Mesodermal cell (in vitro differentiated cells): ENCODE data around the gene PTPRN2.

Source experiments
- H3K27ac ChIP-seq: 2 replicates; pipeline ENCODE4 v1.7.0; 2013; ENCODE audit warnings: mild to moderate bottlenecking, low read depth, low read length, moderate library complexity; ENCODE audit not compliant: severe bottlenecking
- H3K36me3 ChIP-seq: 2 replicates; pipeline ENCODE4 v1.7.1; 2013; ENCODE audit warnings: mild to moderate bottlenecking, low read length, moderate library complexity; ENCODE audit not compliant: control insufficient read depth, insufficient read depth
- H3K4me1 ChIP-seq: one replicate; pipeline ENCODE4 v1.7.1; 2013; ENCODE audit warnings: mild to moderate bottlenecking, low read length; ENCODE audit not compliant: insufficient read depth, control insufficient read depth, poor library complexity, severe bottlenecking
- H3K4me3 ChIP-seq: 2 replicates; pipeline ENCODE4 v1.7.0; 2013; ENCODE audit warnings: low read length, control low read depth, mild to moderate bottlenecking; ENCODE audit not compliant: insufficient read depth, poor library complexity, severe bottlenecking; ENCODE audit errors: extremely low read depth
- H3K9me3 ChIP-seq: 2 replicates; pipeline ENCODE4 v1.7.1; 2013; ENCODE audit warnings: mild to moderate bottlenecking, low read length, moderate library complexity; ENCODE audit not compliant: control insufficient read depth
- WGBS, 2 experiments: methylation state at CpG; one replicate each; pipeline ENCODE4 v1.1.5; 2013; ENCODE audit warnings: missing lambda C conversion rate in 2 of 2; ENCODE audit not compliant: insufficient coverage in 2 of 2; 5-methylcytosine and 5-hydroxymethylcytosine counted together

The PTPRN2 gene

GRCh38 chr7:158317238-158318205, 270.1 kb downstream of the PTPRN2 start:
- 89 to 91% methylated on average over 51 to 58 of the region's 59 CpGs for WGBS, 2 experiments
- Histone ChIP-seq H3K4me3 (no peak overlapping the region), H3K4me1 (no peaks in the 10 kb centered on the region), H3K36me3 (no peaks in the 10 kb centered on the region), H3K27ac (no peak overlapping the region), H3K9me3 (peaks cover 68% of the 10 kb centered on the region)

DNA sequence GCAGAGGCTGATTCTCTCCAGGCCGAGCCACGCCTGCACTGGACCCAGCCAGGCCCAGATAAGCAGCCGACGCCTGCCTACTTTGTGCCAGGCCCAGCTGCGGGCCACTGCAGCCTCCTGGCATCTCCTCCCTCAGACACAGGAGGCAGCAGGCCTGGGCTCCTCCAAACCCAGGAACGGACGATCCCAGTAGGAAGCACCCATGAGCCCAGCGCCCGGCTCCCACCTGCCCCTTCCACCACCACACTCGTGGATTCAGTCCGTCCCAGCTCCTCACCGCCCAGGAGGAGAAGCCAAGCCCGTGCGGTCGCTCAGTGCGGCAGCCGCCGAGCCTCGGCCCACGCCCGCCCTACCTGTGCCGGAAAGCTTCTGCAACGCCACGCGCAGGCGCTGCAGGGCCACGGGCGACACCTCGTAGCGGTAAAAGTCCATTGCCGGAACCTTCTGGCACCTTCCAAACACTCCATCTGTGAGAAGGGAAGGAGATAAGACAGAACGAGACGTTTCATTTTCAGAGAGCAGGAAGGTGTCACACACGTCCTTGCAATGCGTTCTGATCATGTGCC, 271.1 kb downstream of the PTPRN2 start:
- Histone ChIP-seq H3K9me3 (peaks cover 68% of the 10 kb centered on the region), H3K27ac (no peak overlapping the region), H3K4me1 (no peaks in the 10 kb centered on the region), H3K4me3 (no peak overlapping the region), H3K36me3 (no peaks in the 10 kb centered on the region)
- 86% methylated on average over 24 to 33 of the region's 35 CpGs for WGBS, 2 experiments

DNA sequence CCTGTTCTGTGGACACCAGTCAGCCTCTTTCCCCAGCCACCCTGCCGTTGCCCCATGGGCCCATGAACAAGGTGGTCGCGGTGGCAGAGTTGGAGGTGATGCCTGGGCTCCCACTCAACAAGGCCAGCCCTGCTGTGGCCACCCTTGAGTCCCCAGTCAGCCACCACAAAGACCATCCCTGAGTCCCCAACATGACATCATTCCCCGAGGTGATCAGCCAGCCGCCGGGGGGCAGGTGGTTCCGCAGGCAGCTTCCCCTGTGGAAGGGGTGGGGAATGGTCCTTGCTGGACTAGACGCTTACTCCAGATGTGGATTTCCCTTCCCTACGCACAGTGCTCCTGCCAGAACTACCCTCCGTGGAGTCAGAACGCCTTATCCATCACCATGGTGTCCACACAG, 271.7 kb downstream of the PTPRN2 start:
- no peaks in the 10 kb centered on the region for H3K36me3 ChIP-seq
- H3K27ac ChIP-seq, result no peak overlapping the region
- no peak overlapping the region for H3K4me3 ChIP-seq
- H3K4me1 ChIP-seq, result no peaks in the 10 kb centered on the region
- 86 to 95% methylated on average over 4 to 7 of the region's 11 CpGs for WGBS, 2 experiments
- H3K9me3 ChIP-seq, result peaks cover 69% of the 10 kb centered on the region

GRCh38 chr7:158315326-158315725, 272.3 kb downstream of the PTPRN2 start:
- H3K4me3 ChIP-seq, result no peak overlapping the region

GRCh38 chr7:158314394-158314793, 273.2 kb downstream of the PTPRN2 start:
- WGBS, 2 experiments, result 79 to 84% methylated on average over 11 of the region's 15 CpGs
- Histone ChIP-seq H3K9me3 (peaks cover 83% of the 10 kb centered on the region), H3K4me1 (no peaks in the 10 kb centered on the region), H3K27ac (no peak overlapping the region), H3K4me3 (no peak overlapping the region), H3K36me3 (no peaks in the 10 kb centered on the region)

More at GRCh38 chr7:158315326-158315725, 272.3 kb downstream of the PTPRN2 start:
- WGBS, 2 experiments, result 76 to 79% methylated on average over 11 of the region's 11 CpGs
- Histone ChIP-seq H3K9me3 (peaks cover 74% of the 10 kb centered on the region), H3K36me3 (no peaks in the 10 kb centered on the region), H3K4me1 (no peaks in the 10 kb centered on the region), H3K27ac (no peak overlapping the region)

DNA sequence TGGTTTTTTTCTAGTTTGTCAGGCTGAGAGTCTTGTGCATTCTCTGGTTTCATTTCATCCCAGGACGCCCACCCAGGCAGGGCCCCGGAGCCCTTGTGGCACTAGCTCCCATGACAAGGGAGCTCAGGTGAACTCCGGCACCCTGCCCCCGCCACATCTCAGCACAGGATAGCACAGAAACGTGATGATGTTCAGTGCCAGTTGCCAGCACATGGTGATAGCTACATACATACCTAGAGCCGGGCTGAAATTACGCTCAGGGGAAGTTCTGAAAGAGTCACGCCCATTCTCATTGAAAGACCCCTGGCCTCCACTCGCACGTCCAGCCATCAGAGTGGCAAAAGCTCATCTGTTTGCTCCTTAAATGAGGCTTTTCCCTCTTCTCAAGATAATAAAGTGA, 273.7 kb downstream of the PTPRN2 start:
- H3K9me3 ChIP-seq, result peaks cover 88% of the 10 kb centered on the region
- no peaks in the 10 kb centered on the region for H3K4me1 ChIP-seq
- no peak overlapping the region for H3K27ac ChIP-seq
- no peaks in the 10 kb centered on the region for H3K36me3 ChIP-seq
- no peak overlapping the region for H3K4me3 ChIP-seq
- 79 to 85% methylated on average over 9 of the region's 10 CpGs for WGBS, 2 experiments

GRCh38 chr7:158312789-158313188, 274.8 kb downstream of the PTPRN2 start:
- Histone ChIP-seq H3K9me3 (peaks cover 80% of the 10 kb centered on the region), H3K4me1 (no peaks in the 10 kb centered on the region), H3K36me3 (no peaks in the 10 kb centered on the region), H3K27ac (no peak overlapping the region), H3K4me3 (no peak overlapping the region)
- 87 to 94% methylated on average over 5 to 10 of the region's 10 CpGs for WGBS, 2 experiments

- peaks cover 81% of the 10 kb centered on the region for H3K9me3 ChIP-seq
- no peaks in the 10 kb centered on the region for H3K4me1 ChIP-seq
- no peak overlapping the region for H3K27ac ChIP-seq
- H3K4me3 ChIP-seq, result no peak overlapping the region
- 63 to 65% methylated on average over 10 to 11 of the region's 11 CpGs for WGBS, 2 experiments
- no peaks in the 10 kb centered on the region for H3K36me3 ChIP-seq
Observed at GRCh38 chr7:158311791-158312190, 275.8 kb downstream of the PTPRN2 start.

DNA sequence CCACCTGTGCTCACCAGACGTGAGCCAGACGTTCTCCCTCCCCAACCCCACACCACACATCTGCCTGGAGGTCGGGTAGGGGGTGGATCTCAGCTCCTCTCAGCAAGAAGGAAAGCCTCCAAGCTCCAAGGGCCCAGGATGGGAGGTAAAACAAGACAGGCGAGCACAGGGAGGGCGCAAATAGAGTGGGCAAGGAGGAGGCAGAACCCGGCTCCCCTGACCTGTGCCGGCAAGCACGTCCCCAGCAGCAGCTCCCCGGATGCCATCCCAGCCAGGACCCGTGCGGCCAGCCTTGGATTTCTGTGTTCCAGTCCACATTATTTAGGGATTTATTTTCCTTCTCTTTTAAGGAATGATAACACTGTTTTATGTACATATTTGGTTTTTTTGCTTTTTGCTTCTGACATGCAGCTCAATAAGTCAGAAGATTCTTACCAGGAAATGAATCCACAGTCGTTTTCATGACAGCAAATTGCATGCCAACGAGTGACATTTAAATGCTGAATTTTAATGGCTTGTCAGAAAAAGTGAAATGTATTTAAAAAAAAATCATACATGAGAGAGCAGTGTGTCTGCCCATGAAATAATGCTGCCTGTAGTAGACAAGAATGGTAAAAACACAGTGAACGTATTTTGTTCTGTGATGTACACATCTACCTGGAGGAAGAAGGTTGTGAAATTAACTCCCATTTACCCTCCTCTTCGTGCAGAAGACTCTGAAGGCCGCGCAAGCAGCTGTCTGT, 276.5 kb downstream of the PTPRN2 start:
- peaks cover 80% of the 10 kb centered on the region for H3K9me3 ChIP-seq
- 70 to 76% methylated on average over 9 to 10 of the region's 17 CpGs for WGBS, 2 experiments
- H3K27ac ChIP-seq, result no peak overlapping the region
- H3K4me1 ChIP-seq, result no peaks in the 10 kb centered on the region
- no peak overlapping the region for H3K4me3 ChIP-seq
- H3K36me3 ChIP-seq, result no peaks in the 10 kb centered on the region

DNA sequence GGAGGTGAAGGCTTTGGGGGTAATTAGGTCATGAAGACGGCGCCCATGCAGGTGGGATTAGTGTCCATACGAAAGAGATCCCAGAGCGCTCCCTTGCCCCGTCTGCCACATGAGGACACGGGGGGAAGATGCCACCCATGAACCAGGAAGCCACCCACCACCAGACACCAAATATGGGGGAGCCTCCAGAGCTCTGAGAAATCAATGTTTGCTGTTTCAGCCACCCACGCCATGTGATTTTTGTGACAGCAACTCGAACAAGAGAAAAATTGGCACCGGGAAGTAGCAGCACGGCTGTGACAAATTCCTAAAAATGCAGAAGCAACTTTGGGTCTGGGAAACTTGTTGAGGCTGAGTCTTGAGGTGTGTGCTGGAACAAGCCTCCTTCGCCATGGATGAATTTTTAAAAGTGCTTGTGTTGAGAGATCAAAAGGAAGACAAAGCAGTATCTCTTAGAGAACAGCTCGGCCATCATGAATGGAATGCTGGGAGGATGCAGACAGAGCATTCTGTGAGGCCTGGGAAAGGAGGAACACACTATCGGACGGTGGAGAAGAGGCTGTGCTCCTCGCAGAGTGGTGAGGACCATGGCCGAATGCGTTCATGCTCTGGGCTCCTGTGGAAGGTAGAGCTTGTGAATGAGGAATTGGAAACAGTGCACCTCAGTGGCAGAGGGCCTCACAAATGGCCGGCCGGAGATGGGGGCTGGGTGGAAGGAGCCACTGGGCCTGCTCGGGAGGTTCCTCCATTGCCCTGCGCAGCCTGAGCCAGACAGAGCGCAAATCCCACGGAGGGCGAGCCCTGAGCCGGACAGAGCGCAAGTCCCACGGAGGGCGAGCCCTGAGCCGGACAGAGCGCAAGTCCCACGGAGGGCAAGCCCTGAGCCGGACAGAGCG, 277.5 kb downstream of the PTPRN2 start:
- H3K4me1 ChIP-seq, result no peaks in the 10 kb centered on the region
- 76 to 82% methylated on average over 17 to 22 of the region's 33 CpGs for WGBS, 2 experiments
- H3K9me3 ChIP-seq, result peaks cover 83% of the 10 kb centered on the region
- no peak overlapping the region for H3K4me3 ChIP-seq
- H3K27ac ChIP-seq, result no peak overlapping the region
- H3K36me3 ChIP-seq, result no peaks in the 10 kb centered on the region
